NT2/D1 (cell line): Measurements from ENCODE around the gene SDCCAG8.

Experiments
- DNase-seq: peaks from one replicate; pipeline ENCODE4 v3.0.0-alpha.2; 2011; ENCODE audit warnings: low read depth, low spot score
- H3K27me3 ChIP-seq: 2 replicates; pipeline ENCODE4 v1.6.0; 2011; ENCODE audit warnings: mild to moderate bottlenecking; ENCODE audit not compliant: insufficient read length, insufficient read depth
- H3K36me3 ChIP-seq: 2 replicates; pipeline ENCODE4 v1.6.1; 2011; ENCODE audit warnings: mild to moderate bottlenecking, low read length, mixed read lengths; ENCODE audit not compliant: insufficient read depth, insufficient read length
- H3K4me1 ChIP-seq: 2 replicates; pipeline ENCODE4 v1.5.1; 2011; ENCODE audit not compliant: insufficient read depth, insufficient read length
- H3K4me3 ChIP-seq: 2 replicates; pipeline ENCODE4 v1.5.1; 2011; ENCODE audit warnings: low read depth; ENCODE audit not compliant: insufficient read length
- H3K9ac ChIP-seq: 2 replicates; pipeline ENCODE4 v1.6.0; 2011; ENCODE audit warnings: low read depth; ENCODE audit not compliant: insufficient read length
- H3K9me3 ChIP-seq: 2 replicates; pipeline ENCODE4 v1.5.1; 2011; ENCODE audit warnings: mild to moderate bottlenecking, low read length; ENCODE audit not compliant: insufficient read depth
- SUZ12 ChIP-seq: IDR thresholded peaks from 2 replicates; pipeline ENCODE4 v1.6.1; 2011; ENCODE audit not compliant: insufficient read length, insufficient read depth; ENCODE audit errors: extremely low read depth
- YY1 ChIP-seq: IDR thresholded peaks from 2 replicates; pipeline ENCODE4 v1.6.1; 2011; ENCODE audit not compliant: insufficient read length, insufficient read depth
- ZNF274 ChIP-seq: IDR thresholded peaks from 2 replicates; pipeline ENCODE4 v1.6.1; 2011; ENCODE audit warnings: mild to moderate bottlenecking, low read depth, low read length

The SDCCAG8 gene

GRCh38 chr1:243505986-243506689 is 250.3 kb downstream of the SDCCAG8 start:
- Histone ChIP-seq H3K9me3 (no peaks in the 10 kb centered on the region), H3K4me3 (no peak overlapping the region), H3K9ac (no peak overlapping the region), H3K27me3 (no peaks in the 10 kb centered on the region), H3K36me3 (peaks cover 22% of the 10 kb centered on the region), H3K4me1 (peaks cover 3% of the 10 kb centered on the region)
- no peak for TF ChIP-seq YY1
- TF ChIP-seq SUZ12: no peak
- no peak for TF ChIP-seq ZNF274
- no peak for DNase-seq

- DNase-seq: no peak
- Histone ChIP-seq H3K9me3 (no peaks in the 10 kb centered on the region), H3K36me3 (peaks cover 23% of the 10 kb centered on the region), H3K27me3 (no peaks in the 10 kb centered on the region), H3K9ac (no peak overlapping the region), H3K4me1 (peaks cover 3% of the 10 kb centered on the region), H3K4me3 (no peak overlapping the region)
- TF ChIP-seq ZNF274: no peak
- TF ChIP-seq SUZ12: no peak
- TF ChIP-seq YY1: no peak
Measured at GRCh38 chr1:243507001-243507671, 251.3 kb downstream of the SDCCAG8 start.

- Histone ChIP-seq H3K4me3 (no peak overlapping the region), H3K9ac (no peak overlapping the region), H3K4me1 (peaks cover 3% of the 10 kb centered on the region), H3K36me3 (peaks cover 23% of the 10 kb centered on the region), H3K27me3 (no peaks in the 10 kb centered on the region), H3K9me3 (no peaks in the 10 kb centered on the region)
- DNase-seq: no peak
- TF ChIP-seq YY1: no peak
- TF ChIP-seq SUZ12: no peak
- no peak for TF ChIP-seq ZNF274
Measured at GRCh38 chr1:243507672-243508302, 251.9 kb downstream of the SDCCAG8 start.

GRCh38 chr1:243508303-243508713 is 252.5 kb downstream of the SDCCAG8 start:
- Histone ChIP-seq H3K27me3 (no peaks in the 10 kb centered on the region), H3K36me3 (peaks cover 23% of the 10 kb centered on the region), H3K9me3 (no peaks in the 10 kb centered on the region), H3K4me1 (peaks cover 6% of the 10 kb centered on the region), H3K9ac (no peak overlapping the region), H3K4me3 (no peak overlapping the region)
- no peak for DNase-seq
- TF ChIP-seq ZNF274: no peak
- TF ChIP-seq SUZ12: no peak
- no peak for TF ChIP-seq YY1

GRCh38 chr1:243508943-243509342 is 253.1 kb downstream of the SDCCAG8 start:
- no peak overlapping the region for H3K9ac ChIP-seq
- no peaks in the 10 kb centered on the region for H3K9me3 ChIP-seq
- no peak overlapping the region for H3K4me3 ChIP-seq
- TF ChIP-seq ZNF274 (no peak), YY1 (no peak), SUZ12 (no peak)
- no peaks in the 10 kb centered on the region for H3K27me3 ChIP-seq
- H3K36me3 ChIP-seq: peaks cover 23% of the 10 kb centered on the region
- peaks cover 6% of the 10 kb centered on the region for H3K4me1 ChIP-seq
- DNase-seq: no peak

- Histone ChIP-seq H3K36me3 (peaks cover 11% of the 10 kb centered on the region), H3K4me1 (peaks cover 6% of the 10 kb centered on the region), H3K9me3 (no peaks in the 10 kb centered on the region), H3K27me3 (no peaks in the 10 kb centered on the region), H3K9ac (no peak overlapping the region), H3K4me3 (no peak overlapping the region)
- DNase-seq: no peak
- no peak for TF ChIP-seq YY1
- TF ChIP-seq ZNF274: no peak
- no peak for TF ChIP-seq SUZ12
Measured at GRCh38 chr1:243510928-243511327, 255.1 kb downstream of the SDCCAG8 start.

- peaks cover 21% of the 10 kb centered on the region for H3K9me3 ChIP-seq
- peaks cover 10% of the 10 kb centered on the region for H3K36me3 ChIP-seq
- no peak for DNase-seq
- no peaks in the 10 kb centered on the region for H3K27me3 ChIP-seq
- peaks cover 3% of the 10 kb centered on the region for H3K4me1 ChIP-seq
- no peak overlapping the region for H3K4me3 ChIP-seq
- TF ChIP-seq SUZ12: no peak
- no peak for TF ChIP-seq ZNF274
- no peak for TF ChIP-seq YY1
- H3K9ac ChIP-seq: no peak overlapping the region
Measured at GRCh38 chr1:243513726-243514491, 258.1 kb downstream of the SDCCAG8 start.
